ENCODE data around the gene TRAF3.

Gene TRAF3

GRCh38 chr14:102752239-102752847 is 24.9 kb upstream of the TRAF3 start:
- Histone ChIP-seq H4K20me1 (ENCODE audit: low read depth, low read length) (no peaks in the 10 kb centered on the region), H3F3A (ENCODE audit: insufficient read depth) (no peaks in the 10 kb centered on the region), H2AFZ (ENCODE audit: low read depth, low read length, severe bottlenecking) (no peak overlapping the region), H3K27me3 (ENCODE audit: low read length) (no peaks in the 10 kb centered on the region), H3K4me2 (ENCODE audit: low read depth, low read length, poor library complexity, severe bottlenecking) (no peak overlapping the region), H3K79me2 (ENCODE audit: insufficient read depth, low read length) (no peaks in the 10 kb centered on the region), H3K9me2 (replicated peaks; ENCODE audit: insufficient read depth, low read length) (no peaks in the 10 kb centered on the region), H3K27ac (ENCODE audit: low read depth, low read length) (no peak overlapping the region), H3K36me3 (ENCODE audit: low read length) (no peaks in the 10 kb centered on the region), H3K9me3 (ENCODE audit: insufficient read depth, low read length) (no peaks in the 10 kb centered on the region), H3K4me3 (ENCODE audit: insufficient read depth, low read length, poor library complexity, severe bottlenecking) (no peak overlapping the region), H3K9ac (ENCODE audit: low read length) (no peak overlapping the region)
- TF ChIP-seq EZH2phosphoT487 (conservative IDR thresholded peaks at IDR 0.05; ENCODE audit: low read length) = no peak
- no peak for TF ChIP-seq CTCF (IDR thresholded peaks at IDR 0.05; ENCODE audit: insufficient read depth, low read length, poor library complexity, severe bottlenecking)

- Histone ChIP-seq H4K20me1 (ENCODE audit: low read depth, low read length) (no peaks in the 10 kb centered on the region), H2AFZ (ENCODE audit: low read depth, low read length, severe bottlenecking) (no peak overlapping the region), H3K4me3 (ENCODE audit: insufficient read depth, low read length, poor library complexity, severe bottlenecking) (no peak overlapping the region), H3K9ac (ENCODE audit: low read length) (no peak overlapping the region), H3K79me2 (ENCODE audit: insufficient read depth, low read length) (no peaks in the 10 kb centered on the region), H3K27ac (ENCODE audit: low read depth, low read length) (no peak overlapping the region), H3K9me2 (replicated peaks; ENCODE audit: insufficient read depth, low read length) (no peaks in the 10 kb centered on the region), H3F3A (ENCODE audit: insufficient read depth) (no peaks in the 10 kb centered on the region), H3K9me3 (ENCODE audit: insufficient read depth, low read length) (no peaks in the 10 kb centered on the region), H3K27me3 (ENCODE audit: low read length) (no peaks in the 10 kb centered on the region), H3K36me3 (ENCODE audit: low read length) (no peaks in the 10 kb centered on the region), H3K4me2 (ENCODE audit: low read depth, low read length, poor library complexity, severe bottlenecking) (no peak overlapping the region)
- TF ChIP-seq EZH2phosphoT487 (conservative IDR thresholded peaks at IDR 0.05; ENCODE audit: low read length) (no peak), CTCF (IDR thresholded peaks at IDR 0.05; ENCODE audit: insufficient read depth, low read length, poor library complexity, severe bottlenecking) (no peak)
Measured at GRCh38 chr14:102754370-102755262, 22.6 kb upstream of the TRAF3 start.

- Histone ChIP-seq H3K9ac (ENCODE audit: low read length) (no peak overlapping the region), H3K4me2 (ENCODE audit: low read depth, low read length, poor library complexity, severe bottlenecking) (no peak overlapping the region), H3K27ac (ENCODE audit: low read depth, low read length) (no peak overlapping the region), H3K9me3 (ENCODE audit: insufficient read depth, low read length) (no peaks in the 10 kb centered on the region), H3K79me2 (ENCODE audit: insufficient read depth, low read length) (no peaks in the 10 kb centered on the region), H3F3A (ENCODE audit: insufficient read depth) (no peaks in the 10 kb centered on the region), H4K20me1 (ENCODE audit: low read depth, low read length) (no peaks in the 10 kb centered on the region), H3K36me3 (ENCODE audit: low read length) (no peaks in the 10 kb centered on the region), H3K9me2 (replicated peaks; ENCODE audit: insufficient read depth, low read length) (no peaks in the 10 kb centered on the region), H3K4me3 (ENCODE audit: insufficient read depth, low read length, poor library complexity, severe bottlenecking) (no peak overlapping the region), H2AFZ (ENCODE audit: low read depth, low read length, severe bottlenecking) (no peak overlapping the region), H3K27me3 (ENCODE audit: low read length) (no peaks in the 10 kb centered on the region)
- TF ChIP-seq CTCF (IDR thresholded peaks at IDR 0.05; ENCODE audit: insufficient read depth, low read length, poor library complexity, severe bottlenecking) (no peak), EZH2phosphoT487 (conservative IDR thresholded peaks at IDR 0.05; ENCODE audit: low read length) (no peak)
Measured at GRCh38 chr14:102757646-102758045, 19.6 kb upstream of the TRAF3 start.
